Mucosa of stomach (tissue), 1 donor: ENCODE measurements around the gene ZNF683.
"Not testable (repeated sequence)": the region's sequence is repeated elsewhere in the genome, so short reads cannot be mapped to it uniquely, and the experiment has no call there.

Source experiments
- H3K27me3 ChIP-seq: one replicate; pipeline ENCODE4 v1.7.0; 2013; ENCODE audit warnings: mild to moderate bottlenecking, low read length; ENCODE audit not compliant: control insufficient read depth, insufficient read depth
- H3K36me3 ChIP-seq: one replicate; pipeline ENCODE4 v1.7.0; 2013; ENCODE audit warnings: low read length; ENCODE audit not compliant: control insufficient read depth, insufficient read depth
- H3K4me1 ChIP-seq: one replicate; pipeline ENCODE4 v1.7.0; 2013; ENCODE audit warnings: mild to moderate bottlenecking, low read length; ENCODE audit not compliant: control insufficient read depth, insufficient read depth
- H3K4me3 ChIP-seq: one replicate; pipeline ENCODE4 v1.7.0; 2013; ENCODE audit warnings: low read length
- H3K9ac ChIP-seq: one replicate; pipeline ENCODE4 v1.7.0; 2013; ENCODE audit warnings: mild to moderate bottlenecking, low read length, moderate library complexity
- H3K9me3 ChIP-seq: one replicate; pipeline ENCODE4 v1.7.0; 2013; ENCODE audit warnings: mild to moderate bottlenecking, low read length, moderate library complexity; ENCODE audit not compliant: control insufficient read depth
- donor health status: Pancreatic carcinoma.

ZNF683 gene

GRCh38 chr1:26378088-26378878 lies 5.7 kb upstream of the ZNF683 start:
- Histone ChIP-seq H3K36me3 (no peaks in the 10 kb centered on the region), H3K4me1 (peaks cover 8% of the 10 kb centered on the region), H3K27me3 (no peaks in the 10 kb centered on the region), H3K4me3 (no peak overlapping the region), H3K9ac (no peak overlapping the region), H3K9me3 (no peaks in the 10 kb centered on the region)

DNA sequence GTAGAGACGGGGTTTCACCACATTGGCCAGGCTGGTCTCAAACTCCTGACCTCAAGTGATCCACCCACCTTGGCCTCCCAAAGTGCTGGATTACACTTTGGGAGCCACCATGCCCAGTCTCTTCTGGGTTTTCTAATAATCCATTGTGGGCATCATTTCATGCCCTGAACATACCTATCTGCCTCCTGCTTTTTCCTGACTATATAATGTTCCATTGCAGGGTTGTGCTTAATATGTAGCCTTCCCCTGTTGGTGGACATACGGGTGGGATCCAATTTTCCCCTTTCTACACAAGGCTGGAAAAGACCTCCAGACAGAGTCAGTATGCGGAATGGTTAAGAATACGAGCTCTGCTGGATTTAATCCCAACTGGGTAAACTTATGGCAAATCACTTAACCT lies 3.5 kb upstream of the ZNF683 start:
- Histone ChIP-seq H3K27me3 (no peaks in the 10 kb centered on the region), H3K36me3 (no peaks in the 10 kb centered on the region), H3K9me3 (no peaks in the 10 kb centered on the region), H3K9ac (no peak overlapping the region), H3K4me3 (no peak overlapping the region), H3K4me1 (peaks cover 8% of the 10 kb centered on the region)

GRCh38 chr1:26375081-26375480 lies 2.5 kb upstream of the ZNF683 start:
- H3K4me1 ChIP-seq: peaks cover 8% of the 10 kb centered on the region
- H3K9ac ChIP-seq: no peak overlapping the region
- H3K36me3 ChIP-seq: no peaks in the 10 kb centered on the region
- H3K9me3 ChIP-seq: no peaks in the 10 kb centered on the region
- H3K27me3 ChIP-seq: no peaks in the 10 kb centered on the region
- H3K4me3 ChIP-seq: no peak overlapping the region

GRCh38 chr1:26374361-26374760 lies 1.8 kb upstream of the ZNF683 start:
- H3K9ac ChIP-seq, H3K4me3 ChIP-seq, H3K4me1 ChIP-seq, H3K9me3 ChIP-seq, H3K36me3 ChIP-seq, H3K27me3 ChIP-seq: not testable (repeated sequence)

- no peaks in the 10 kb centered on the region for H3K36me3 ChIP-seq
- H3K4me3 ChIP-seq: no peak overlapping the region
- no peak overlapping the region for H3K9ac ChIP-seq
- no peaks in the 10 kb centered on the region for H3K27me3 ChIP-seq
- H3K4me1 ChIP-seq: peaks cover 8% of the 10 kb centered on the region
- H3K9me3 ChIP-seq: no peaks in the 10 kb centered on the region
Observed at GRCh38 chr1:26373789-26374188, 1.2 kb upstream of the ZNF683 start.

DNA sequence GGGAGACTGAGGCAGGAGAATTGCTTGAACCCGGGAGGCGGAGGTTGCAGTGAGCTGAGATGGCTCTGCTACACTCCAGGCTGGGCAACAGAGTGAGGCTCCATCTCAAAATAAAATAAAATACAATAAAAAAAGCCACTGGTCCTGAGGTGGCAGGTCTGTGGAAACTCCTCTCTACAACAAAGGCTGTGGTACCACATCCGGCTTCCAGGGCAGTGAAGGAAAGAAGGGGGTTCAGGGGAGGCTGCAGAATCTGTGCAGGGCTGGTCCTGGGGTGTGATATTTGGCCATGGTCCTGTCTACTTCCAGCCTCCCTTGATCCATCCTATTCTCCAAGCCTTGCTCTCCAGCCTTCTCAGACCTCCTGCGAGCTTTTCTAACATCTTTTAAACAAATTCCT lies 731 bp upstream of the ZNF683 start:
- H3K4me1 ChIP-seq: peaks cover 3% of the 10 kb centered on the region
- no peaks in the 10 kb centered on the region for H3K9me3 ChIP-seq
- no peaks in the 10 kb centered on the region for H3K36me3 ChIP-seq
- H3K27me3 ChIP-seq: no peaks in the 10 kb centered on the region
- no peak overlapping the region for H3K9ac ChIP-seq
- H3K4me3 ChIP-seq: no peak overlapping the region

- Histone ChIP-seq H3K27me3 (no peaks in the 10 kb centered on the region), H3K9ac (no peak overlapping the region), H3K36me3 (no peaks in the 10 kb centered on the region), H3K4me3 (no peak overlapping the region), H3K9me3 (no peaks in the 10 kb centered on the region), H3K4me1 (no peaks in the 10 kb centered on the region)
Observed at GRCh38 chr1:26372039-26372438, 511 bp downstream of the ZNF683 start.

GRCh38 chr1:26370591-26371382 lies 1.8 kb downstream of the ZNF683 start:
- Histone ChIP-seq H3K36me3 (no peaks in the 10 kb centered on the region), H3K9ac (no peak overlapping the region), H3K4me3 (no peak overlapping the region), H3K27me3 (no peaks in the 10 kb centered on the region), H3K9me3 (no peaks in the 10 kb centered on the region), H3K4me1 (no peaks in the 10 kb centered on the region)

GRCh38 chr1:26368486-26368885 lies 4.1 kb downstream of the ZNF683 start:
- H3K4me3 ChIP-seq: no peak overlapping the region
- H3K36me3 ChIP-seq: no peaks in the 10 kb centered on the region
- H3K9ac ChIP-seq: no peak overlapping the region
- peaks cover 5% of the 10 kb centered on the region for H3K4me1 ChIP-seq
- no peaks in the 10 kb centered on the region for H3K9me3 ChIP-seq
- peaks cover 8% of the 10 kb centered on the region for H3K27me3 ChIP-seq

- Histone ChIP-seq H3K9me3 (no peaks in the 10 kb centered on the region), H3K36me3 (no peaks in the 10 kb centered on the region), H3K4me1 (peaks cover 7% of the 10 kb centered on the region), H3K4me3 (no peak overlapping the region), H3K9ac (no peak overlapping the region), H3K27me3 (peaks cover 13% of the 10 kb centered on the region)
Observed at GRCh38 chr1:26368006-26368405, 4.5 kb downstream of the ZNF683 start.

DNA sequence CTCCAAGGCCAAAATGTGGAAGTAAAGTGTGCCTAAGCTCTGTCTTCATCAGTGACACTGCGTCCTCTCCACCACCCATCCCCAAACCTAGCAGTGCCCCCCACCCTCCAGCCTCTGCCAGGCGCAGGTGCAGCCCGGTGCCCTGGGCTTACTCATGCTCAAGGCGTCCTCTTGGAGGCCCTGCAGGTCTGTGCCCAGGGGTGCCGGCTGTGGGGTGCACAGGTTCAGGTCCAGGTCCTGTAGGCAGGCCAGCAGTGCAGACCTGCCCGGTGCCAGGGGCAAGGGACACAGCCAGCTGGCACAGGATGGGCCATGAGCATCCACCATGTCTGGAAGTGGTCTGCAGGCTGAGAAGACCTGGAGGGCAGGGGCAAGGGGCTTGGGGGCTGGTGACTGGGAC lies 5.1 kb downstream of the ZNF683 start:
- Histone ChIP-seq H3K9me3 (no peaks in the 10 kb centered on the region), H3K4me3 (no peak overlapping the region), H3K27me3 (peaks cover 13% of the 10 kb centered on the region), H3K36me3 (no peaks in the 10 kb centered on the region), H3K9ac (no peak overlapping the region), H3K4me1 (peaks cover 7% of the 10 kb centered on the region)

DNA sequence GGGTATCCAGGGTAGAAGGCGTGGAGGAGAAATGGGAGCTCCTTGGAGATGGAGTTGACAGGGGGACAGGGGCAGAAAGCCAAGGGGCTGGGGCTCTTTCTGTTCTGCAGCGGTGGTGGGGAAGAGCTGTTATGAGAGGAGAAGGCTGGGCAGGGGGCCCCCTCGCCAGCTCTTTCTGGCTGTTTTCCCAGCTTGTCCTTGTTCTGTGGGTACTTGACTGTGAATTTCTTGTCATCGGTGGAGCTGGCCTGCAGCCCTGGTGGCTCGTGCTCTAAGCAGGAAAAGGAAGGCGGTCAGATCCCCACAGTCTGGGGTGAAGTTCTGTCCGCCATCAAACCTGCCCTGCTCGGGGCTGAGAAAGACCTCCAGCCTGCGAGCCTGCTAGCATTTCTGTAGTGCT lies 7.6 kb downstream of the ZNF683 start:
- H3K27me3 ChIP-seq: peaks cover 33% of the 10 kb centered on the region
- peaks cover 16% of the 10 kb centered on the region for H3K4me1 ChIP-seq
- H3K4me3 ChIP-seq: no peak overlapping the region
- no peak overlapping the region for H3K9ac ChIP-seq
- no peaks in the 10 kb centered on the region for H3K9me3 ChIP-seq
- H3K36me3 ChIP-seq: no peaks in the 10 kb centered on the region
